Spinal cord (tissue), 10 donors: ENCODE measurements around the gene GPRIN3. TPM values are rescaled to one million over a fixed set of nuclear protein-coding genes. Genes with fewer than 3 reads are reported as not detected.

ENCODE experiments used
- DNase-seq, 6 donors: peaks; one replicate each; pipeline versions ENCODE4 v3.0.0 to v3.0.0-alpha.2; 2013 to 2015; ENCODE audit warnings: low spot score in 6 of 6, low read depth in 4 of 6
- H3K27ac ChIP-seq: one replicate; pipeline ENCODE4 v1.5.1; 2013; ENCODE audit warnings: low read depth, low read length, control low read depth
- H3K27me3 ChIP-seq: one replicate; pipeline ENCODE4 v1.6.1; 2013; ENCODE audit warnings: low read length; ENCODE audit not compliant: control insufficient read depth, insufficient read depth
- H3K36me3 ChIP-seq: one replicate; pipeline ENCODE4 v1.6.1; 2013; ENCODE audit warnings: low read length; ENCODE audit not compliant: control insufficient read depth, insufficient read depth
- H3K4me1 ChIP-seq: one replicate; pipeline ENCODE4 v1.6.1; 2013; ENCODE audit warnings: low read length; ENCODE audit not compliant: control insufficient read depth, insufficient read depth
- H3K4me3 ChIP-seq: one replicate; pipeline ENCODE4 v1.5.1; 2013; ENCODE audit warnings: low read depth, low read length, control low read depth
- H3K9me3 ChIP-seq: one replicate; pipeline ENCODE4 v1.6.1; 2013; ENCODE audit warnings: low read length; ENCODE audit not compliant: control insufficient read depth, insufficient read depth
- WGBS: methylation state at CpG from one replicate; pipeline ENCODE4 v1.1.5; 2013; ENCODE audit warnings: missing lambda C conversion rate; ENCODE audit not compliant: insufficient coverage; 5-methylcytosine and 5-hydroxymethylcytosine counted together
- polyA plus RNA-seq, 2 donors: library from polyadenylated mRNA; unstranded; fragments of 120-200 nt; gene quantifications; one replicate each; pipeline ENCODE4 v1.2.1, GENCODE V29; 2013; ENCODE audit not compliant: insufficient read length in 2 of 2
- total RNA-seq, 2 donors: library from RNA; depleted of rRNA in 1 of 2; stranded (reverse); fragments of 120-200 nt in 1 of 2; fragments of >200 nt in 1 of 2; gene quantifications; one replicate each; pipeline versions ENCODE4 v1.2.3 to v1.2.4, GENCODE V29; 2013 to 2014
- donor health status: healthy.

GPRIN3 gene
- total and polyA plus RNA-seq, 4 donors = 6.3 to 29.5 (median 12.8) TPM

DNA sequence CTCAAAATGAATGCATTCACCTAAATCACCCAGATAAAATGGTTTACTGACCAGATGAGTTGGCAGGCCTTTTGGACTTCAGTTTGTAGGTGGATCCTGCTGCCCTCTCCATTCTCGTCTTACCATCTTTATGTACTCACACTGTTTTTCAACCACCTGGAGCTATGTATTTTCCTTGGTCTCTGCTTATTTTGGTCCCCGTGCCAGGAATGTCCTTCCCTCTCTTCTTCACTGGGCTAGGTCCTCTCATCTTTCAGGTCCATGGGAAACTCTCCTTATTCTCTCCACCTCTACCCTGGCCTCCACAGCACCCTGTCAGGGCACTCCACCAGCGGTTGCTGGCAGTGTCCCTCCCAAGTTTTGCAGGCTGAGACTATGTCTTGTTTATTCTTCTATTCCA, 2.6 kb downstream of the GPRIN3 start:
- Histone ChIP-seq H3K4me3 (no peak overlapping the region), H3K9me3 (no peaks in the 10 kb centered on the region), H3K27me3 (no peaks in the 10 kb centered on the region), H3K36me3 (no peaks in the 10 kb centered on the region), H3K4me1 (no peaks in the 10 kb centered on the region), H3K27ac (no peak overlapping the region)
- DNase-seq = no peak
- 78% methylated on average over 2 of the region's 3 CpGs for WGBS

DNA sequence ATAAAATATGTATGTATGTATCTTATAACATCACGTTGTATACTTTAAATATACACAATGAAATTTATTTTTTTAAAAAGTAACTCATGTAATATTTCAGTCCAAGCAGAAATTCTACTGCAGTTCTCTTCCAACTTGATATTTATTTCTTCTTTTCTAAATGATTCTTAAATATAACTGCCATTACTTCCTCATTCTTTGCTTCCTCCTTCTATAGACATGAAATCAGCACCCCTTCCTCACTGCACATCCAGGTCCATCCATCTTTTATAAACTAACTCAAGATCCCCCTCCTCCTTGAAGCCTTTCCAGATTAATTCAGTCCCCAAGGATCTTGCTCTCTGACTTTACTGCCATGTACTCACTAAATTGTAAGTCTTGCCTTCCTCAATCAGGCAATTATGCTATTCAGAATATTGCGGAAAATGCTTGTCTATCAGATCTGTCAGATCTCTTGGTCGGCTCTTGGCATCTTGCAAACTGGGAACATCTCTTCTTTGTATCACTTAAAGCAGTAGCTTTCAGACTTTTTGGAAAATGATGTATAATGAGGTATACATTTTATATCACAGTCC, 3.7 kb downstream of the GPRIN3 start:
- no peaks in the 10 kb centered on the region for H3K4me1 ChIP-seq
- H3K27ac ChIP-seq = no peak overlapping the region
- no peak overlapping the region for H3K4me3 ChIP-seq
- no peaks in the 10 kb centered on the region for H3K27me3 ChIP-seq
- H3K36me3 ChIP-seq = no peaks in the 10 kb centered on the region
- WGBS = no CpG with 5 or more reads among the region's 3 CpGs
- no peaks in the 10 kb centered on the region for H3K9me3 ChIP-seq
- DNase-seq = no peak

DNA sequence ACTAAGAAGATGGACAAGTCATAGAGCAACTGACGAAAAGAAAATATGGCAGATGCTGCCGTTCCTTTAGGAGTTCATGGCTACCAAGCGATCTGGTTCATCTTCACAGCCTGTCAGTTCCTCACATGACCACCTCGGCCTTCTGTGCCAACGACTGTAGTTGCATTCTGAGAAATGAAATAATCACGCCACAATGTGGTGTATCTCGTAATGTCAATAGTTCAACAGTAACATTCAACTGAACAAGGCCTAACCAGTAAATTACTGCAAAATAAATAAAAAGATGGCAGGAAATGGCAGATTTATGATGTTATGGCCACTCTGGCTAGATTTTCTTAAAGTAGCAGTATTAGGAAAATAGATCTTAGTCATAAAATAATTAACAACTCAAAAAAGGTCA, 4.4 kb downstream of the GPRIN3 start:
- H3K9me3 ChIP-seq = no peaks in the 10 kb centered on the region
- no peak for DNase-seq
- H3K27me3 ChIP-seq = no peaks in the 10 kb centered on the region
- 89% methylated on average over 3 of the region's 7 CpGs for WGBS
- H3K27ac ChIP-seq = no peak overlapping the region
- H3K36me3 ChIP-seq = no peaks in the 10 kb centered on the region
- no peak overlapping the region for H3K4me3 ChIP-seq
- no peaks in the 10 kb centered on the region for H3K4me1 ChIP-seq

DNA sequence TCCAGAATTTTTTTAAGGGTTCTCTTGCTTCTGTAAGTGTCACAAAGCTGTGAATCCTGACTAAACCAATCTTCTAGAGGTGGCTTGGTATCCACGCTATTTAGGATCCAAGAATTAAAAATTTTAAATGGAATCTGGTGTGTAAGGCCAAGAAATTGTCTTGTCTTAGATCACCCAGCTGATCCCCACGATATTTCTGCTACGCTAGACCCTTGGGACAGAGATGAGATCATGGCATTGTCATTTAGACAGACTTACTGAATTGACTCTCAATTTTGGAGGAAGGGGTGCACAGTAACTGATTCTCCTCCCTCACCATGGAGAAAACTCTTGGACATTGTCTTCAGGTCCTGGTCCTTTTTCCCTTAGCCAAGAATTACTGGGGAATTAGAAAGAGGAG, 5.7 kb downstream of the GPRIN3 start:
- no peak for DNase-seq
- H3K9me3 ChIP-seq = no peaks in the 10 kb centered on the region
- 79% methylated on average over 2 of the region's 3 CpGs for WGBS
- H3K36me3 ChIP-seq = no peaks in the 10 kb centered on the region
- H3K27ac ChIP-seq = no peak overlapping the region
- H3K4me3 ChIP-seq = no peak overlapping the region
- no peaks in the 10 kb centered on the region for H3K4me1 ChIP-seq
- no peaks in the 10 kb centered on the region for H3K27me3 ChIP-seq

- Histone ChIP-seq H3K9me3 (no peaks in the 10 kb centered on the region), H3K27ac (no peak overlapping the region), H3K36me3 (no peaks in the 10 kb centered on the region), H3K4me3 (no peak overlapping the region), H3K27me3 (no peaks in the 10 kb centered on the region), H3K4me1 (no peaks in the 10 kb centered on the region)
- no CpG with 5 or more reads among the region's 1 CpG for WGBS
- no peak for DNase-seq
These were observed 6.6 kb downstream of the GPRIN3 start for GRCh38 chr4:89301003-89301402.

GRCh38 chr4:89300499-89300898, 7.1 kb downstream of the GPRIN3 start:
- no peak for DNase-seq
- no peak overlapping the region for H3K27ac ChIP-seq
- no peaks in the 10 kb centered on the region for H3K36me3 ChIP-seq
- H3K9me3 ChIP-seq = no peaks in the 10 kb centered on the region
- WGBS = 100% methylated on average over 1 of the region's 1 CpG
- H3K27me3 ChIP-seq = no peaks in the 10 kb centered on the region
- H3K4me1 ChIP-seq = no peaks in the 10 kb centered on the region
- H3K4me3 ChIP-seq = no peak overlapping the region

DNA sequence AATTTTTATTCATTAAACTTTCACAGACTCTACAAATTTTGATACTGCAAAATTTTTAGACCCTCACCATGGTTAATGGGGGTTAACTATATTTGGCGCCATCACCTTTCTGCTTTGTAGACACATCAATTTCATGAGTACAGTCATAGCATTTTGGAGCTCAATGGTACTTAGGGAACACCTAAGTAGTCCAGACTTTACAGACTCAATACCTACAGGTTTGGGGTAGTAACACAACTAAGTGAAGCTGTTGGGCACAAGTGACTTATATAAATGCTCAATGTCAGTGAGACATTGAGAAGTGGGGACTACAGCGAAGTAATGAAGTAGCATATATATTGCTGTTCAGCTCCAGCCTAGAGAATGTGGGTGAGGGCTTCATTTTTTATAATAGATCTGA, 7.5 kb downstream of the GPRIN3 start:
- no peak overlapping the region for H3K27ac ChIP-seq
- H3K9me3 ChIP-seq = no peaks in the 10 kb centered on the region
- no peak overlapping the region for H3K4me3 ChIP-seq
- WGBS = 100% methylated on average over 1 of the region's 2 CpGs
- no peak for DNase-seq
- no peaks in the 10 kb centered on the region for H3K36me3 ChIP-seq
- H3K4me1 ChIP-seq = no peaks in the 10 kb centered on the region
- H3K27me3 ChIP-seq = no peaks in the 10 kb centered on the region

GRCh38 chr4:89299153-89299791, 8.3 kb downstream of the GPRIN3 start:
- WGBS = 52% methylated on average over 7 of the region's 10 CpGs

DNA sequence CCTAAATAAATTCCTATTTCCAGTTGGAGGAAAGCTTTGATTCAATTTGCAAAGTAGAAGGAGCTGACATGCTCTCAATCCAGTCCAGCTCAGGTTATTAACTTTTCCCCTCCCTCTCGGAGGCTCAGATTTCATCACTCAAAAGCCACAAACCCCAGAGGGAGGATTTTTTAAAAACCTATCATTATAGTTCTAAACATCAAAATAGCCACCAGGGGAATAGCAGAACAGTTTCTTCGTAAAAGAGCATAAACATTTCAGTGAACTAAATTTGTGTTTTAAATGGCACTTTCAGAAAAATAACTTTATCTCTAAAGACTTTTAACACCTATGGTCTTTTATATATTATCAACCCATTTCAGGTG, 8.8 kb downstream of the GPRIN3 start:
- no peaks in the 10 kb centered on the region for H3K36me3 ChIP-seq
- H3K27ac ChIP-seq = no peak overlapping the region
- whole genome bisulfite sequencing = no CpG with 5 or more reads among the region's 2 CpGs
- H3K4me3 ChIP-seq = no peak overlapping the region
- no peak for DNase-seq
- H3K9me3 ChIP-seq = no peaks in the 10 kb centered on the region
- H3K27me3 ChIP-seq = no peaks in the 10 kb centered on the region
- H3K4me1 ChIP-seq = no peaks in the 10 kb centered on the region

More at GRCh38 chr4:89299153-89299791, 8.3 kb downstream of the GPRIN3 start:
- H3K27ac ChIP-seq = no peak overlapping the region
- H3K4me3 ChIP-seq = no peak overlapping the region
- no peaks in the 10 kb centered on the region for H3K9me3 ChIP-seq
- no peaks in the 10 kb centered on the region for H3K36me3 ChIP-seq
- no peaks in the 10 kb centered on the region for H3K27me3 ChIP-seq
- DNase-seq = no peak
- H3K4me1 ChIP-seq = no peaks in the 10 kb centered on the region

DNA sequence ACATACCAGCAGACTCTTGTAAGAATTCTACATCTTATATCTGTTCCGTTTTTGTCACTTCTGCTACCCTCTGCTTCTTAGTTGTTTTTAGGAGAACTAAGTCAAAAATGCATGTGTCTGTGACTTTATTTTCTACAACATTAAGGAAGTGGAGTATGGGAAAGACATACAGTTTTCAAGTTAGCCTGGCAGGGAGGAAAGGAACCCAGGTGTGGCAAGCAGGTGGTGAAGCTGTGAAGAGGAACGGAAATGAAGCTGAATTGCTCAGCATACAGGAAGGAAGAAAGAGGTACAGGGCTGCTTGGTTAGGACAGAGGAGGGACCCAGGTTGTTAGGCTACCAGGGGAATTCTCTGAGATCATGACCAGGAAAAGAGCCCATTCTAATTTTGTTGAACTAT, 9.4 kb downstream of the GPRIN3 start:
- H3K4me3 ChIP-seq = no peak overlapping the region
- WGBS = 71% methylated on average over 1 of the region's 2 CpGs
- no peaks in the 10 kb centered on the region for H3K27me3 ChIP-seq
- no peak overlapping the region for H3K27ac ChIP-seq
- H3K36me3 ChIP-seq = no peaks in the 10 kb centered on the region
- DNase-seq = no peak
- H3K9me3 ChIP-seq = no peaks in the 10 kb centered on the region
- no peaks in the 10 kb centered on the region for H3K4me1 ChIP-seq
